NOMO-1 treated with DMSO at 0.1 percent for 48 hours (cell line): Measurements from ENCODE around the gene PPIP5K1.

ENCODE experiments used
- DNase-seq: peaks from one replicate; lab custom pipeline; 2025; ENCODE audit not compliant: unreplicated experiment; lab: John Stamatoyannopoulos, UW

The PPIP5K1 gene

DNA sequence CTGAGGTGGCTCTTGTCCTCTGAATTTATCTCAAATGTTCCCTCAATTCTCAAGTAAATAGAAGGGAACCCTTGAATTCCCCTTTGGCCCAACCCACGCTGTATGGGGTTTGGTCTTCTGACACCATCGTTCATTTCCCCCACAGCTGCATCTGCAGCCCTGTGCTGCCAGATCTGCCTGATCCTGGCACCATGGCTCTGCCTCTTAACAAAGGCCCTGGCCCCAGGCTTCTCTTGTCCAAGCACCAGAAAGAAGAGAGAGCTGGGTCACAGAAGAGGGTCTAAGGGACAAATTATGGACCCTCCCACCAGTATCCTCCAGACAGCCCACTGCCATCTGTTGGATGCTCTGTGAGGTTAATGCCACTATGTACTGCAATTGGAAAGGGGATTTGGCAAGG lies 70.8 kb downstream of the PPIP5K1 start:
- no peak for DNase-seq

DNA sequence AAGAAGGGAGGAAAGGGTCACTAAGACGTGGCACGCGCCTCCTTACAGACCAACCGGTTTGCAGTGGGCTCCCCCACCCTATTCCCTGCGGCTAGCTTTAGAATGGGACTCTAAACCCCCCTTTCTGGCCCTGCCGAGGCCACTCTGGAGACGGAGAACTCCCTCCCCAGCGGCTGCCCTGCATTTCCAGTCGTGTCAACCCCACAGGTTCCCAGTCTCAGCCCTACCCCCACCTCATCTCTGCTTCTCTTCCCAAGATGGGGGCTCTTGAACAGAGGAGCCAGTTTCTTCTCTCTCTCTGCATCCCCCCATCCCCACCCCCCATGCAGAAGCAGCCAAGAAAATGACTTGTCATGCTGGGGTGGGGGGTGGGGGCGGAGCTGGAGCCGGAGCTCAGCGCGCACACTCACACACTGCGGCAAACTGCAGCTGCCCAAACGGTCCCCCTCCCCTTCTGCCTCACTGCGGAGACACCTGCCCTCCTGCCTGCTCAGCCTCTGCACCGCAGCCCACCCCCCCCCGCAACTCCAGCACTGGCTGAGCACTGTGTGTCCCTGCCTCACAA lies 71.7 kb downstream of the PPIP5K1 start:
- no peak for DNase-seq

DNA sequence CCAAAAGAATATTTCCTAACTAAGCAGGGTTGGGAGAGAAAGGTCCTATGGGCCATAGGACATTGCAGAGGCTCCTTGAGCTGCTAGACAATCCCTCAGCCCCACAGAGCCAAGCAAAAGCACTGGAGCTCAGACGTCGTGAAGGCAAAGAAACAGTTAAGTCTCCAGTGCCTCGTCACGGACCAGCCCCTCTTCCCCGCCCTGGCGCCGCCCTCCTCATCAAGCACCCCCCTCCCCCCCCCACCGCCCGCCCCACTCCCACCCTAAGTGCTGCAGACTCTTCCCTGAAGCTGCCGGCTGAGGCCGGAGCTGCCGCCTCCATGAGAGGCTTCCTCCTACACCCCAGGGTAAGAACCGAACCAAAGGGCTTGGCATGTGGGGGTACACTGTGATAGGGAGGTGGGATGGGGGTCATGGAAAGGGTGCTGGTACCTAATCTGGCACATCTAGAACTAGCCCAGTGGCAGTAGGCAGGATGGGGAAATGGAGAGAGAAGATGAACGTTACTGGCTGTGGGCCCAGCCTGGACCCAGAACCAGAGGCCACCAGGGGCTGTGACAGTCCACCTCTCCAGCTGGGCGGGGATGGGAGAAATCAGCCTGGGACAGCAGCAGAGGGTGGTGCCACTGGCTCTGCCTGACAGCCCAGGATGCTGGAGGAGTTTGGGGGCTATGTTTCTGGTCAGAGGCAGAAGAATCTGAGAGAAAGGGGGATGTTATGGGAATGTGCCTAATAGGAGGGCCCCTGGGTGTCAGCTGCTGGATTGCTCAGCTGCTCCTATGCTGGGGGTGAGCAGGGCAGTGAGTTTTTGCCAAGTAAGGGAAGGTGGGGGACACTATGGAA lies 72.4 kb downstream of the PPIP5K1 start, which contains the start of gene MAP1A:
TSS of gene MAP1A (plus strand) at position 255 of the 843 bp plus-strand sequence. CDS start 3,866 bp downstream, outside the sequence.
- no peak for DNase-seq

DNA sequence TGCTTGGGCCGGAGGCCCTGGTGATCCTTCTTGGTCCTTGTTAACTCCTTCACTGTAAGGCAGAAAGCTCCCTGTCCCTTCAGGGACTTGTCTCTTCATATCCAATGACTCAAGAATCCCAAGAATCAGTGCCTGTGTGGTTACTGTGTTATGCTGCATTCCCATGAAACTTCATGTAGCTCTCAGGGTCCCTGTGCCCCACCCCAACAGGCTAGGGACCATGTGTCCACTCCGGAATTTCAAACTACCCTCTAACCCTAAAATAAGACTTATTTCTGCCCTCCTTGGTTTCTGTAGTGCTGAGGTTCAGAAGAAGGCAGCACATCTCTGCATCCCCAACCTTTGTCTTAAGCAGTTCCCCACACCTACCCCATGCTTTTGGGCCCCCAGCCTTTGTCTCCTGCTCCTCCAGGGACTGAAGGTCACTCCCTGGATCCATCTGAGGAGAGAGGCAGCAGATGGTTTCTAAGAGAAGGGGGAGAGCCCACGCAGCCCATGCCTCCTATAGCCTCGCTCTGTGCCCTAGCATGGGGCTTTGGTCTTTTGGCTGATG lies 73.1 kb downstream of the PPIP5K1 start:
- DNase-seq = no peak

DNA sequence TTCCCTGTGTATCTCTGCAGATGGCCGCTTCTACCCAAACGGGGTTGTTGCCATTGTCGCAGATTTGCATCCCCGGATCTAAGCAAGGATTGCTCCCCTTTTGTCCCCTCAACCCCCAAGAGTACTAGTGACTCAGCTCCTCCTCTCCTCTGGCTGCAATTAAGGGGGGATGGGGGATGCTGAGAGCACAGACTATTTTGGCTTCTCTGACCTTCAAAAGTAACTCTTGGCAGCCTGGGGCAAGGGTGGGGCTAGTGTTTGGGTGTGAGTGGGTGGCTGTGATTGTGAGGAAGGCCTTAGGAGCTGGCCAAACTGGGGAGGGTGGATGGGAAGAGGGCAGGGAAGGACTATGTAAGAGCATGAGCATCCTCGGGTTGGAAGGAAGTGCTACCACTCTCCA lies 73.8 kb downstream of the PPIP5K1 start:
- DNase-seq = no peak

DNA sequence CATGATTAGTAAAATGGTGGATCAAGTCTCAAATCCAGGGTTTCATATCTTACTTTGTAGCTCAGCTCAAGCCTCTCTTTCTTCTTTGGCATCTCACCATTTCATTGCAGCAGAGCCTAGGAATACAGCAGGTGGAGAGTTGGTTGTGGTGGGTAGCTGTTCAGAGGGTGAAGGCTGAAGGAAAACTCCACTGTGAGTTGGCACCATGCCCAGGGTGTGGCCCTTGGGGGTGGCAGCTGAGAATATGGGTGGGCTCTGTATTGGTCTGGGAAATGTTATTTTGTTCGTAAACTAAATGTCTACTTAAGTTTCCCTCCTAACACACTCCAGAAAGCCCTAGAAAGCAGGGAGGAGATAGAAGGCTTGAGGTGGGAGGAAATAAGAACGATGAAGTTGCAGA lies 74.3 kb downstream of the PPIP5K1 start:
- no peak for DNase-seq

DNA sequence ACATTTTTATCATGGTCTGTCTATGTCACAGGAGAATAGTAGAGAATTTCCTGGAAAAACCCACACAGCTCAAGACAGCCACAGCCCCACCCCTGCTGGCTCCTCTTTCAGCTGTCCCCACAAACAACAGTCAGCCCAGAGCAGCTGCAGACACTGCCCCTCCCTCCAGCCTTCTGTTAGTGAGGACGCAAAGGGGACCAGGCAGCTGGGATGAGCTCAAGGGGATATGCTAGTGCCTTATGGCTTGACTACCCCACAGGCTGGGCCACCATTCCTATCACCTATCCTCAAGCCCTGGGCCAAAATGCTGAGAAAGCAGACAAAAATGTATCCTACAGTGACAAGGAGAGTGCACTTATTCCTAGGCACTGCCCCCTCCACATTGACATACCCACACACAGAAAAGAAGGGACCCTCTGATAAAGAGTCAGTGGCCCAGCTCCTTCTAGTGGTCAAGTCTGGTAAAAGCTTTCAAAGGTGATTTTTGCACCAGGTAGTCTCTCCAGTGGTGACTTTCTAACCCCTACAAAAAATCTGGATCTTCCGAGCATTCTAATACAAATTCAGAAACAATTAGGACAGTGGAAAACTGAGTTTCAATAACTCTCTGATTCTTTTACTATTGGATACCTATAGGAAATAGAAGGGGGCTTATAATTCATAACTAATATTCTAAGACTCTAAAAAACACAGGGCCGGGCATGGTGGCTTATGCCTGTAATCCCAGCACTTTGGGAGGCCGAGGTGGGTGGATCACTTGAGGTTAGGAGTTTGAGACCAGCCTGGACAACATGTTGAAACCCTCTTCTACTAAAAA lies 75.6 kb downstream of the PPIP5K1 start:
- DNase-seq = no peak

DNA sequence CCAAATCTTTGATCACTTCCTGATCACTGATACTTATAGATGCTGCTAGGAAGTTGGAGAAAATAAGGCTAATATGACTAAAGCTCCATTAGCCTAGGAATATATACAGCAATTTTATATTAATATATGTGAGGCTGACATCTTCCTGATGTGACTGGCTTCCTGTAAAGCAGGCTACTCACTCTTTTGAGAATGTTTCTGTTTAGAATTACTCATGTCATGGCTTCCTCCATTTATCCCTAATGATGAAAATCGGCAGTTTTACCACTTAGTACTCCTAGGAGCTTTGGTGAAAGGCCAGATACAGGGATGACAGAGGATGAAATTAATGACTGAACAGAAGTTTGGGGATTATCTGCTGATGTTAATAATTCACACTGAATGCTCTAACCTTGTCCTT lies 76.5 kb downstream of the PPIP5K1 start:
- no peak for DNase-seq

DNA sequence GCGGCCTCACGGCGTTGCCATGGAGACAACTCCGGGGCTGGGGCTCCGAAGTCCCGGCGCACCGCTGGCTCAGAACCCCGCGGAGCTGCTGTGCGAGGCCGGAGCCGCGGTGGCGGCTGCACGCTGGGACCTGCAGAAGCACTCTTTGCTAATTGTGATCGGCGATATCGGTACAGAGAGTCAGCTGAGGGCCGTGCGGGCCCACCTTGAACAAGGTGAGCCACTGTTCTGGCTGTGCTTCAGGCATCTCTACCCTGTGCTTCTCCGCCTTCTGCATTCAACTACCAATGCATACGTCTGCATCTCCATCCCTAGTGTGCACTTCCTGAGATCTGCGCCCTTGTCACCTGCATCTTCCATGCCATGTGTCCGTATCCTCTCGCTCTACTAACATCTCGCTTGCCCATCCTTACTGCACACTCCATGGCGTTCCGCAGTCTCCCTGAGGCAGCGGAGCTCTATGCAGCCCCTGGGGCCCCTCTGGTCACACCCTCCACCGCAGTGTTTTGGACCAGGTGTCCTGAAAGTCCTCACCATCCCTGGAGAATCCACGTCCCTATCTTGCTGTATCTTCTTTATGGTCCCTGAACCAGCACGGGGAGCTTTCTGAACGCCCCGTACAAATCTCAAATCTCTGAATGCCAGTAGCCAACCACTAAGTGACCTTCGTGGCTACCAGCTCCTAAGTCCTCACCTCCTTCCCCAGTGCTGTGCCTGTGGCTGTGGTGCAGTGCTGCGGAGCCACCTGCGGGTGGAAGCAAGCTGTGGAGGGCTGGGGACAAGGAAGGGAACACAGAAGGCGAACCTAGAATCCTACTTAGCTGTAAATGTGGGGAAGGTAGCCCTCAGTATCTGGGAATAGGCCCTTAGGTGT lies 78.8 kb downstream of the PPIP5K1 start:
- DNase-seq = no peak

DNA sequence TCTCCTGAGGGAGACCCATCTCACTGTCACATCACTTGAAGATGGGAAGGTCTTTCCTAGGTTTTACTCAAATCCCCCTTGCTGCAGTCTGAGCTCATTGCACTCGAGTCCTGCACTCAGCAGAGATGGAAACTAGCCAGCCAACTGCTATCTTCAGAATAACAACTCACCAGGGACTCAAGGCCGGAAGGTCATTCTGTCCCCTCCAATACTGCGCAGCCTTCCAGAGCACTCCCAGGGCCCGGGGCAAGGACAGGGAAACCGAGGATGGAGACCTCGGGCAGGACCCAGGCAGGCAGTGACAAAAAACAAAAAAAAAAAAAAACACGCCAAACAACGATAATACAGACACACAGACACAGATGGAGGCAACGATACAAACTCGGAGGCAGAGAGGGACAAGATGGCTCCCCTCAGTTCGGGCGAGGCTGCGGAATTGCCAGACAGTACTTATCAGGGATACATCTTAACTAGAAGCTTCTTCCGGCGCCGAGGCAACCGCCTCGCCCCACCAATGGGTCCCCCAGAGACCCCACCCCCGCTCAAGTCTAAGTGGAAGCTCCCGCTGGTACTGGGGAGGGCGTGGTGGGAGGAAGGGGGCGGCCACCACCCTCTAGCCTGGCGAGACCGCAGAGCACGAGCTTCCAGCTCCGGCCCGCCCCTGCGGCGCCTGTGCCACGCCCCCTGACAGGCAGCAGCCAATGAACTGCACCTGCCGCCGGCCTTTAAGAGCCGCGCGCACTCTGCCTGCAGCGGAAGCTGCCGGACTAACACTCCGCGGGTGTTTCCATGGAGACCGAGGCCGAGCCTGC lies 79.6 kb downstream of the PPIP5K1 start:
- peak; percentile 98 for DNase-seq

DNA sequence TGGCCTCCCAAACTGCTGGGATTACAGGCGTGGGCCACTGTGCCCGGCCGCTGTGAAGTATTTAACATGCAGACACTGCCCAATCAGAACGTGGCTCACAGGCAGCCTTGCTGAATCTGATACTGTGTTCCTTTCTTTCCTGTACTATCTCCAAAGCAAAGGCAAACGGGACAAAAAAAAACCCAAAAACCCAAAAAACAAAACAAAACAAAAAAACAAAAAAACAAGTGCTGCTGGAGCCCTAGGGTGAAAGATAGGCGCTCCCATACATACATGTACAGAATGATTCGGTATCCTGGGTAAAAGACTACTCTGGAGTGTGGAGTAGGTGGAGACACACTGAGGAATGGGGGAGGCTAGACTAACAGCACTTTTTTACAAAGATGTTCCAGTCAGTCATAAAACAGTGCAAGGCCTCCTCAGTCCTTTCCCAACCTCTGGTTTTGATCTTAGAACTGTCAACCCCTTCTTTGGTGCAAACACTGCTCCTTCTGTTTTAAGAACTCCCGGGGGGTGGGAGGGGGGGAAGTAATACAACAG lies 80.3 kb downstream of the PPIP5K1 start:
- DNase-seq = no peak

DNA sequence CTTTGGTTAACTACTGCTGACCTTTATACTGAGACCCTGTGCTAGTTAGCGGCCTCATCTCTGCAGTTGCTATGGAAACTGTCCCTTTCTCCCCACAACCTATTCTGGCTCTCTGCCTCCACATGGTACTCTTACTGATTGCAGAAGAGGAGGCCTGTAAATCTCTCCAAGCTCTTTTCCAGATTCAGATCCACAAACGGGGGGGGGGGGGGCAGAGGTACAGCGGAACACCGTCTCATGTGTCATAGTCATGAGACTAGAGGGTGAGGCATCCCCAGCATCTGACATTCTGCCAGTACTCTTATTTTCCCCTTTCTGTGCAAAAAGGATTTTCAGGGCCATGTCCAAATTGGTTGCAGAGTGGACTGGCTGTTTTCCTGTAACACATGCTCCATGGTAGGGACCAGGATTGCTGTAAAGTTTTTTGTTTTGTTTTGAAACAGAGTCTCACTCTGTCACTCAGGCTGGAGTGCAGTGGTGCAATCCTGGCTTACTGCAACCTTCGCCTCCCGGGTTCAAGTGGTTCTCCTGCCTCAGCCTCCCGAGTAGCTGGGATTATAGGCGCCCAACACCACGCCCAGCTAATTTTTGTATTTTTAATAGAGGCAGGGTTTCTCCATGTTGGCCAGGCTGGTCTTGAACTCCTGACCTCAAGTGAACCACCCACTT lies 80.9 kb downstream of the PPIP5K1 start:
- no peak for DNase-seq

DNA sequence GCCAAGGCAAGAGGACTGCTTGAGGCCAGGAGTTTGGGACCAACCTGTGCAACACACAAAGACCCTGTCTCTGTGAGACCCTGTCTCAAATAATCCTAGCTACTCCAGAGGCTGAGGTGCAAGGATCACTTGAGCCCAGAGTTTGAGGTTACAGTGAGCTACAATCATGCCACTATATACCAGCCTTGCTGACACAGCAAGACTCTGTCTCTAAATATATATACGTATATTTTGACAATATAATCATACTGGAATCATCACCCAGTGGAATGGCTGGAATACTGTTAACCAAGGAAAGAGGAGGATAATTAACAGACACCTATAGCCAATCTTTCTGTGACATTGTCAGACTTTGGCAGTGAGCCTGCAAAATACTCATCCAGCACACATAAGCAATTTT lies 81.6 kb downstream of the PPIP5K1 start:
- DNase-seq = no peak

DNA sequence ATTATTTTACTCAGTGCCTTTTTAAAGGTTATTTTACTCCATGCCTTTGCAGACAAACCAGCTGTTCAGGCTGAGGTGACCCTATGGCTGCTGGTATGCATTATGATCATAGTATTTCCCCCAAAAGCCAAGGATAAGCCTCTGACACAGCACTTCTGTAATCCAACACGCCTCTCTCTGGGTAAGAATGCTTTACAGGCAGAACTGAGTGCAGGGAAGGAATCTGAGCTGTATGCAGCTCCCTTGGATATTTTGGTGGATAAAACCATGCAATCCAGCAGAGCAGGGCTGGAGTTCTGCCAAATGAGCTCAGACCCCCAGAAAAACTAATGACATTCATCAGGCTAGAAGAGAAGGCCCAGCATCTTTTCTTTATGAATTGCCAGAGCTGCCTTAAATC lies 84.3 kb downstream of the PPIP5K1 start:
- DNase-seq = no peak

DNA sequence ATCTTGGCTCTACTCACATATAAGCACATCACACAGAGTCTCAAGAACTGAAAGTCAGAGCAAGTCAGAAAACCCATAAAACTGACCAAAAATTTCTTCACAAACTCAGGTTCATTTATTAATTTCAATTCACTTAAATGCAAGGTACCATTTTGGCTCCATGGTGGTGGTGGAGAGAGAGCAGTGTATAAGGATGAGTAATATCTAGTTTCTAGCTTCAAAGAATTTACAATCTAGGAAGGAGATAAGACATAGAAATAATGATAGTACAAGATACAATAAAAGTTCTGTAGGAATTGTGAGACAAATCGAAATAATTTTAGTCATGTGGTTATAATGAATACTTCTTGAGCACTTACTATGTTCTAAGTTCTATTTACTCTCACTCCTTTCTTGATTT lies 90.4 kb downstream of the PPIP5K1 start:
- no peak for DNase-seq

DNA sequence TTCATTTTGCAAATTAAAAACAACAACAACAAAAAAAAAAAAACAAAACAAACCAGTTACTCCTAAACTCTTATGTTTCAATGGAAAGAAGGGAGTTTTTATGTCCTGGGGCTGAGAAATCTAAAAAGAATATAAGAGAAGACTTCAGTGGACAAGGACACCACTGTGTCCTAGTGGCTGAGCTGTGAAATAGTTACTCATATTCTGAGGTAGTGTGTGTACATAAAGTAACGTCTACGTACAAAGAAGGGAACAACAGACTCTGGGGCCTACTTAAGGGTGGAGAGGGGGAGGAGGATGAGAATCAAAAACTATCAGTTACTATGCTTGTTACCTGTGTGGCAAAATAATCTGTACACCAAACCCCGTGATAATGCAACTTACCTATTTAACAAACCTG lies 91.0 kb downstream of the PPIP5K1 start:
- no peak for DNase-seq

DNA sequence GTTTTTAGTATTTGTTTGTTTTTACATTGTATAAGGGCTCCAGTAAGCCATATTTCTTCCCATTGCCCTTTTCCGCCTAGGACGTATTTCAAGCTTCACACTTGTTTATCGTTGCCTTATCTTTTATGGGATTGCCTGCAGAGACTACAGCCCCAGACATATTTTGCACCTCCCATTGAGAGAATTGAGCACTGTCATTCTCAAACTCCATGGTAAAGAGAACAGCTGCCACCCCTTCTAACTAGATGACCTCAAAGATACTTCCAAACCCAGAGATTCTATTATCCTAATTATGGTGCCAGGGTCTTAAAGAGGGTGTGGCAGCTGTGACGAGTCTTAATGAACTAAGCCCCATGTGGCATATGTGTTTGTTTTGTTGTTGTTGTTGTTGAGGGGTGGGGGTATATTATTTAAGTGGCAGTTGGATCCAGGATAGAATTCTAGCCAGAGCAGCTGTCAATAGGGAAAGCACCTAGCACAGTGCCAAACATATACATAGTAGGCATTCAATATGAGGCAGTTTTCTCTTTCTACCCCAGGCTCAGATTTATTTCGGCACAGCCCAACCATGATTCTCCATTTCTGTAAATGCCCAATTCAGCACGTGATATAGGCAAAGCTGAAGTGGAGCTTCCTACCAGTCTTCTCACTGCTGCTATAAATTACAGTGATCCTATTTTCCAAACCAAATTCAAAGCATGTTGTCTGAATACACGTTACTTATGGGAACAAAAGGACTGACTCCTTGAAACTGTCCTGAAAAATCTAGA lies 96.1 kb downstream of the PPIP5K1 start:
- DNase-seq = no peak
